Cardiac muscle cell (in vitro differentiated cells and primary cell): Measurements from ENCODE around the gene PSMD1. TPM values are rescaled to one million over a fixed set of nuclear protein-coding genes. Genes with fewer than 3 reads are reported as not detected.

ENCODE experiments used
- DNase-seq, 2 donors: peaks; one replicate each; pipeline versions ENCODE4 v3.0.0 to v3.0.0-alpha.2; 2010 to 2017; ENCODE audit warnings: low read depth in 1 of 2, low spot score in 1 of 2
- H3K27ac ChIP-seq: fragments of 200-600 bp; sonication (generic); 2 replicates; pipeline ENCODE4 v1.5.1; 2016
- H3K27me3 ChIP-seq: fragments of 200-600 bp; sonication (generic); 2 replicates; pipeline ENCODE4 v1.6.0; 2016; ENCODE audit warnings: control low read depth
- H3K36me3 ChIP-seq: fragments of 200-600 bp; sonication (generic); 2 replicates; pipeline ENCODE4 v1.5.1; 2016; ENCODE audit warnings: control low read depth
- H3K4me1 ChIP-seq: fragments of 200-600 bp; sonication (generic); 2 replicates; pipeline ENCODE4 v1.8.1; 2017; ENCODE audit warnings: low read depth, mild to moderate bottlenecking, mixed run types
- H3K4me3 ChIP-seq: fragments of 200-600 bp; sonication (generic); 2 replicates; pipeline ENCODE4 v1.5.1; 2016; ENCODE audit warnings: mild to moderate bottlenecking
- H3K9me3 ChIP-seq: fragments of 200-600 bp; sonication (generic); 2 replicates; pipeline ENCODE4 v1.5.1; 2017; ENCODE audit warnings: low read depth, mild to moderate bottlenecking, control low read depth
- polyA plus RNA-seq: library from polyadenylated mRNA; unstranded; fragments of >200 nt; fragmentation: Nextera tagmentation; extraction: Ambion mirVana; gene quantifications from 2 replicates; pipeline ENCODE4 v1.2.1, GENCODE V29; 2016
- total RNA-seq: library from RNA; depleted of rRNA; stranded (reverse); fragments of >200 nt; gene quantifications from 2 replicates; pipeline ENCODE4 v1.2.3, GENCODE V29; 2016
- TF ChIP-seq, protein P1 (sequence below): IDR thresholded peaks from 2 replicates; pipeline ENCODE4 v1.5.1; 2012; ENCODE audit warnings: low read depth, mild to moderate bottlenecking, low read length

Gene PSMD1
- total RNA-seq: 68.1 and 122 TPM in 2 replicates
- 93.8 and 133 TPM in 2 replicates for polyA plus RNA-seq

- TF ChIP-seq, protein P1, sequence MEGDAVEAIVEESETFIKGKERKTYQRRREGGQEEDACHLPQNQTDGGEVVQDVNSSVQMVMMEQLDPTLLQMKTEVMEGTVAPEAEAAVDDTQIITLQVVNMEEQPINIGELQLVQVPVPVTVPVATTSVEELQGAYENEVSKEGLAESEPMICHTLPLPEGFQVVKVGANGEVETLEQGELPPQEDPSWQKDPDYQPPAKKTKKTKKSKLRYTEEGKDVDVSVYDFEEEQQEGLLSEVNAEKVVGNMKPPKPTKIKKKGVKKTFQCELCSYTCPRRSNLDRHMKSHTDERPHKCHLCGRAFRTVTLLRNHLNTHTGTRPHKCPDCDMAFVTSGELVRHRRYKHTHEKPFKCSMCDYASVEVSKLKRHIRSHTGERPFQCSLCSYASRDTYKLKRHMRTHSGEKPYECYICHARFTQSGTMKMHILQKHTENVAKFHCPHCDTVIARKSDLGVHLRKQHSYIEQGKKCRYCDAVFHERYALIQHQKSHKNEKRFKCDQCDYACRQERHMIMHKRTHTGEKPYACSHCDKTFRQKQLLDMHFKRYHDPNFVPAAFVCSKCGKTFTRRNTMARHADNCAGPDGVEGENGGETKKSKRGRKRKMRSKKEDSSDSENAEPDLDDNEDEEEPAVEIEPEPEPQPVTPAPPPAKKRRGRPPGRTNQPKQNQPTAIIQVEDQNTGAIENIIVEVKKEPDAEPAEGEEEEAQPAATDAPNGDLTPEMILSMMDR: peak; percentile 97
- Histone ChIP-seq H3K36me3 (peaks cover 2% of the 10 kb centered on the region), H3K27ac (peak within 1 kb of the TSS; percentile 100), H3K4me1 (peaks cover 13% of the 10 kb centered on the region), H3K9me3 (no peaks in the 10 kb centered on the region), H3K27me3 (no peaks in the 10 kb centered on the region), H3K4me3 (peak within 1 kb of the TSS; percentile 93)
- DNase-seq: peak; percentile 91 to 97
Measured at GRCh38 chr2:231056453-231057416, at the start of gene PSMD1. TSS of gene PSMD1 (plus strand) at chr2:231056867. CDS start at chr2:231057026, 159 bp downstream.

DNA sequence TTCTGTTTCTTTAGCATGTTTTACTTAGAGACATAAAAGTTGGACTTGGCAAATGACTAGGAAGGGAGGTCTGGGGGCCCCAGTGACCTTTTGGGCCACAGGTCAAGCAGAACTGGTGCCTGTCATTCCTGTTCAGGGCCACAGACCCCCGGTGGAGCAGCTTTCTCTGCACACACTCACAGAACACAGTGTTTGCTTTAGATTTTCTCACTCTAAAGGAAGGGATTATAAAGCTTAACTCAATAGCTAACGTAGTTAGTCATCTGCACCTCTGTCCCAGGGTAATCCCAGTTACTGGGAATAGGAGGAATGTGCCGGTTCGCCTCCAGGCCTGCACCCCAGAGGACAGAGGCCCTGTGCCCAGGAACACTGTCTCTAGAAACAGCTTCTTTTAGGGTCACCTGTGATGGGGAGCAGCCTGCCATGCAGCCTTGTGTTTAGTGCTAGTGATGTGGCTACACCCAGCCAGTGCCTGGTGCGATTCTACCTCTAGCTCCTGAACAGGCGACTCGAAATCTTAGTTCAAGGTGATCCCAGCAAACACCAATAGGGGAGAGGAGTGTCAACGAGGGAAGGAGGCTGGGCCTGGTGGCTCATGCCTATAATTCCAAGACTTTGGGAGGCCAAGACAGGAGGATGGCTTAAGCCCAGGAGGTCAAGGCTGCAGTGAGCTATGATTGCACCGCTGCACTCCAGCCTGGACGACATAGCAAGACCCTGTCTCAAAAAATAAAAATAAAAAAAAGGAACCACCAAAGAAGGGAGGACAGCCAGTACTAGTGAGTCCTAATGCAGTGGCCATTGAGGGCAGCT, 49.2 kb upstream of the PSMD1 start:
- TF ChIP-seq, protein P1: no peak
- no peak overlapping the region for H3K27ac ChIP-seq
- no peak overlapping the region for H3K4me3 ChIP-seq
- no peak for DNase-seq
- no peaks in the 10 kb centered on the region for H3K4me1 ChIP-seq
- H3K9me3 ChIP-seq: no peaks in the 10 kb centered on the region
- no peaks in the 10 kb centered on the region for H3K36me3 ChIP-seq
- peaks cover 5% of the 10 kb centered on the region for H3K27me3 ChIP-seq

DNA sequence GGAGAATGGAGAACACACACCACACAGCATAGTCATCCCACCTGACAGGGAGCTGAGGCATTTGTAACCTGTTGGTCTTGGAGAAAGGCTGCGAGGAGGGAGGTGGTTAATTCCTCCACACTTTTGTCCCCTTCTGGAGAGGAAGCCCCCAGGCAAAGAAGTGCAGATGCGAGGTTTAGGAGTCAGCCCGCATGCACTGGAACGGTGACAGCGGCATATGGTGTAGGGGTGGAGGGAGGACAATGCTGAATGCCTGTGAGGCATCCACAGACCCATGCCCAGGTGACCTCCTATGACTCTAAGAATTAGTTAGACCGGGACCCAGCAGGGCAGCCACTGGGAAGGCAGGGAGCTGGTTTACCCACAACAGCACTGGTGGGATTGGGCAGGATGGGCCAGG, 48.5 kb upstream of the PSMD1 start:
- H3K27me3 ChIP-seq: peaks cover under 1% of the 10 kb centered on the region
- DNase-seq: no peak
- H3K4me3 ChIP-seq: no peak overlapping the region
- no peaks in the 10 kb centered on the region for H3K9me3 ChIP-seq
- H3K36me3 ChIP-seq: no peaks in the 10 kb centered on the region
- H3K4me1 ChIP-seq: no peaks in the 10 kb centered on the region
- no peak overlapping the region for H3K27ac ChIP-seq
- TF ChIP-seq, protein P1: no peak

DNA sequence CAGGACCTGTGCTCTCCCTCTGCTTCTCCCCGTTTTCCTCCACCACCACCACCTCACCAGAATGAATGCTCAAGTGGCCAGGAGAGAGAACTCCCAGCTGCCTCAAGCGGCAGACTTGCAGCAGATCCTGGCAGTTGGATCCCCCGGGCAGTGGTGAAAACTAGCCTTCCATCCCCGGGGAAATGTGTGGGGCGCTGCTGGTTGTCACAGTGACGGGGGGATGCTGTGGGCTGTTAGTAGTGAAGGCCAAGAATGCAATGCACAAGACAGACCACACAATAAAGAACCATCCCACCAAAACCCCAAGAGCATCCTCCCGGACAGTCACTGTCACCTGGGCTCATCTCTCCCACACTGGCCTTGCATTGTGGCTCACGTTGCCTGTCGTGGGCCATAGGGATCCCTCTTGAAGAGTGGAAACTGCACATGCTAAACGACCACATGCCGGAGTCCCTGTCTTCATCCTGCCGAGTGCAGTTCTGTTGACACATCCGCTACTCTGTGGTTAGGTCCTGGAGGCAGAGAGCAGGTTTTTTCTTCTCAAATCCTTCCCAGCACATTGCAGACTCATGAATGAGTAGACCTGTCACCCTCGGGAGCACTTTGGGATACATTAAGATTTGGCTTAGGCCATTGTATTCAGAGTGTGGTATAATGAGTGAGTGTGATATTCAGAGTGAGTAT, 47.3 kb upstream of the PSMD1 start:
- no peak for DNase-seq
- Histone ChIP-seq H3K9me3 (no peaks in the 10 kb centered on the region), H3K27me3 (no peaks in the 10 kb centered on the region), H3K27ac (no peak overlapping the region), H3K36me3 (no peaks in the 10 kb centered on the region), H3K4me1 (no peaks in the 10 kb centered on the region), H3K4me3 (no peak overlapping the region)
- TF ChIP-seq, protein P1: no peak

GRCh38 chr2:231010201-231010730, 46.4 kb upstream of the PSMD1 start:
- TF ChIP-seq, protein P1: no peak
- Histone ChIP-seq H3K9me3 (no peaks in the 10 kb centered on the region), H3K4me1 (no peaks in the 10 kb centered on the region)

More at GRCh38 chr2:231010201-231010730, 46.4 kb upstream of the PSMD1 start:
- no peak for DNase-seq
- no peaks in the 10 kb centered on the region for H3K27me3 ChIP-seq
- H3K36me3 ChIP-seq: no peaks in the 10 kb centered on the region
- H3K4me3 ChIP-seq: no peak overlapping the region
- H3K27ac ChIP-seq: no peak overlapping the region
